Left ventricle myocardium inferior (tissue), 1 donor: Measurements from ENCODE around the gene RSPO4. TPM values are rescaled to one million over a fixed set of nuclear protein-coding genes. Genes with fewer than 3 reads are reported as not detected.
"Not testable (repeated sequence)": the region's sequence is repeated elsewhere in the genome, so short reads cannot be mapped to it uniquely, and the experiment has no call there.

Experiments used
- DNase-seq: peaks from one replicate; pipeline ENCODE4 v3.0.0-alpha.2; 2020
- H3K27ac ChIP-seq: fragments of 200-600 bp; replicated peaks from 2 replicates; pipeline ENCODE4 v1.8.0; 2021
- H3K27me3 ChIP-seq: fragments of 200-600 bp; 2 replicates; pipeline ENCODE4 v1.8.0; 2021; ENCODE audit warnings: low read depth
- H3K36me3 ChIP-seq: fragments of 200-600 bp; 2 replicates; pipeline ENCODE4 v1.8.0; 2021
- H3K4me1 ChIP-seq: fragments of 200-600 bp; 2 replicates; pipeline ENCODE4 v1.8.0; 2021
- H3K4me3 ChIP-seq: fragments of 200-600 bp; 2 replicates; pipeline ENCODE4 v1.8.0; 2021; ENCODE audit warnings: mild to moderate bottlenecking, moderate library complexity
- H3K9me3 ChIP-seq: fragments of 200-600 bp; replicated peaks from 2 replicates; pipeline ENCODE4 v1.8.0; 2021
- CTCF ChIP-seq: fragments of 200-600 bp; IDR thresholded peaks from 2 replicates; pipeline ENCODE4 v1.8.0; 2021; ENCODE audit warnings: antibody characterized with exemption, mild to moderate bottlenecking, borderline replicate concordance
- intact Hi-C: fragments of 100-400 bp; cut with micrococcal nuclease; formaldehyde crosslinking; loops from one replicate; pipeline ENCODE4 v1.11.0; 2022
- total RNA-seq: library from RNA; stranded (reverse); fragmentation: NEBNext Ultra II Directional; extraction: Animal tissue kit (Norgen Biotek cat#: 25700); gene quantifications from one replicate; pipeline ENCODE4 v1.2.1, GENCODE V29; 2021
- donor health status: DM: no; HTN: yes; CAD: no; lungs with severe emphysema.

The RSPO4 gene
- total RNA-seq, 1 donor from 2014 or later: not detected

DNA sequence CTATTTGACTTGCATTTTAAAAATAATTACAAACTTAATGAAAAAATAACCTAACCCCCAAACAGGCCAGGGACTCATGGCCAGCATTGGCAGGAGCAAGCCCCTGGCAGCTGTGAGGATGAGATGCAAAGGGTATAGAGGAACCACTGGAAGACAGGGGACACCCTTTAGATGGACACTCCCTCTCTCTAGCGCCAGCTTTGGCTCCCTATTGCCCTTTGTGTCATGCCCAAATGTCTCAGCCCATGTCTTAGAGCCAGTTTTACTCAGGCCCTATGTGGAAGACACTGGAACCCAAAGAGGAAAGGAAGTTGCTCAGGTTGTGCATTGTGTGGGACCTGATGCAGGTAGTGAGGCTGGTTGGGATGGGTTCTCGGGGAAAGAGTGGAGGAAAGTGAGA, 34.9 kb upstream of the RSPO4 start:
- intact Hi-C loops: no loop called here
- no peaks in the 10 kb centered on the region for H3K4me1 ChIP-seq
- no peaks in the 10 kb centered on the region for H3K36me3 ChIP-seq
- H3K9me3 ChIP-seq: no peaks in the 10 kb centered on the region
- no peak overlapping the region for H3K27ac ChIP-seq
- peaks cover 31% of the 10 kb centered on the region for H3K27me3 ChIP-seq
- H3K4me3 ChIP-seq: no peak overlapping the region
- TF ChIP-seq CTCF: no peak
- DNase-seq: no peak

DNA sequence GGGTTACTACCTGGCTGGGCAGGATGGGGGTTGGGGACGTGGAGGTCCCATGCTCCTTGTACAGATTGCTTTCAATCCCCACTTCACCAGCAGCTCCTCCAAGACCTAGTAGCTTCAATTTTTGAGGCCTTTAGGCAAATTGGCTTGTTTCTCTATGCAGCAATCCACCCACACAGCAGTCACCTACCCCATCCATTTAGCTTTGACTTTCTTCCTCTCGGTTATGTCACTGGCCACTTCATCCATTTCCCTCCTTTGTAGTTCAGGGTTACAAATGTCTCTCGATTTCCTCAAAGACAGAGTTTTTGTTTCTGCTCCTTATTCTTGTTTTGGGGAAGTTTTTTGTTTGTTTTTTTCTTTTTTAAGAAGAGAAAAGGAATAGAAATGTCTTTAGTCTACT, 33.4 kb upstream of the RSPO4 start:
- H3K27ac ChIP-seq: no peak overlapping the region
- intact Hi-C loops: no loop called here
- no peaks in the 10 kb centered on the region for H3K36me3 ChIP-seq
- no peaks in the 10 kb centered on the region for H3K9me3 ChIP-seq
- H3K27me3 ChIP-seq: peaks cover 43% of the 10 kb centered on the region
- TF ChIP-seq CTCF: no peak
- H3K4me3 ChIP-seq: no peak overlapping the region
- DNase-seq: no peak
- no peaks in the 10 kb centered on the region for H3K4me1 ChIP-seq

DNA sequence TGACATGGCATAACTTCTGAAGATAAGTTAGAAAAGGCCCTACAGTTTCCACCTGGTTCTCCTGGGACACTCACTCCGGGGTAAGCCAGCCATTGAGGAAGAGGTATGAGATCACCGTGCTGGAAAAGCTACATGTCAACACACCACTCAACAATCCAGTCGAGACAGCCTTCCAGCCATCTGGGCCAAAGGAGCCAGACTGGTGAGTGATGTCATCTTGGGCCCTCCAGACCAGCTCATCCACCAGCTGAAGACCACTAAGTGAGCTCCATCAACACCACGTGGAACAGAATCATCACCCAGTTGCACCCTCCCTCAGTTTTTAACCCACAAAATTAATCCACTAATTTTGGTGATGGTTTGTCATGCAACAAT, 32.3 kb upstream of the RSPO4 start:
- Histone ChIP-seq H3K27ac (no peak overlapping the region), H3K4me3 (no peak overlapping the region), H3K9me3 (no peaks in the 10 kb centered on the region), H3K36me3 (no peaks in the 10 kb centered on the region), H3K4me1 (no peaks in the 10 kb centered on the region), H3K27me3 (peaks cover 53% of the 10 kb centered on the region)
- no peak for DNase-seq
- TF ChIP-seq CTCF: no peak
- intact Hi-C loops: no loop called here

DNA sequence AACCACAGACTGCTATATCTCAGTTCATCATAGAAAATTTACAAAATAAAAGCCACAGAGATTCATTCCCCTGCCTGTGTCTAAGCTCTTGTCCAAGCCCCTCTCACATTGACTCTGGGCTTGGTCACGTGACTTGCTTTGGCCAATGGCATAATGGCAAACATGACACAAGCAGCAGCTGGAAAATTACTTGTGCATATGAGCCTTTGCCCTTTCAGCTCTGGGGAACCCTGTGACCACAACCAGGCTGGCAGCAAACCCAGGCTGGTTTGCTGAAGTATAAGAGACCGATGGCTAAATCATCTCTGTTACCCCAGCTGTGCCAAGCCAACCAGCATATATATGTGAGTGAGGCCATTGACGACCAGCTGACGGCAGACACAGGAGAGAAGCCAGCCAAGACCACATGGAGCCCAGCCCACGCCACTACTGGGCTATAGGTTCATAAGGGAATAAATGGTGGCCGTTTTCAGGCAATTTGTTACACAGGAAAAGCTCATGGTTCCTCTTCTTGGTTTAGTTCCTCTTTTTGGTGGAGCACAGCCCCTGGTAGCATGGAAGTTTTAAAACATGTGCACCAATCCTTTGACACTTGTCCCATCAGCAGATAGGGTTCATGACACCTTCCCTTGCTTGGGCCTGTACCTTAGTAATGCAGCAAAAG, 31.8 kb upstream of the RSPO4 start:
- H3K36me3 ChIP-seq: no peaks in the 10 kb centered on the region
- intact Hi-C loops: no loop called here
- no peak for DNase-seq
- no peak overlapping the region for H3K4me3 ChIP-seq
- no peaks in the 10 kb centered on the region for H3K4me1 ChIP-seq
- TF ChIP-seq CTCF: no peak
- peaks cover 58% of the 10 kb centered on the region for H3K27me3 ChIP-seq
- no peak overlapping the region for H3K27ac ChIP-seq
- no peaks in the 10 kb centered on the region for H3K9me3 ChIP-seq

GRCh38 chr20:1029980-1030379, 27.9 kb upstream of the RSPO4 start:
- intact Hi-C loops: no loop called here
- no peak for DNase-seq
- peaks cover 67% of the 10 kb centered on the region for H3K27me3 ChIP-seq

GRCh38 chr20:1026214-1026613, 24.1 kb upstream of the RSPO4 start:
- H3K9me3 ChIP-seq, intact Hi-C loops, H3K4me1 ChIP-seq, DNase-seq, H3K27ac ChIP-seq, H3K4me3 ChIP-seq, H3K36me3 ChIP-seq: not testable (repeated sequence)
- peaks cover 45% of the 10 kb centered on the region for H3K27me3 ChIP-seq

More at GRCh38 chr20:1029980-1030379, 27.9 kb upstream of the RSPO4 start:
- H3K9me3 ChIP-seq: no peaks in the 10 kb centered on the region
- H3K4me3 ChIP-seq: no peak overlapping the region
- TF ChIP-seq CTCF: no peak
- no peaks in the 10 kb centered on the region for H3K36me3 ChIP-seq
- no peaks in the 10 kb centered on the region for H3K4me1 ChIP-seq
- H3K27ac ChIP-seq: no peak overlapping the region
